VCaP (cell line): ENCODE results near the gene SIN3A.

Experiments used
- H3K27ac ChIP-seq: fragments of 450-650 bp; 2 replicates; pipeline ENCODE4 v1.5.1; 2017
- TF ChIP-seq, protein P1 (sequence below): fragments of 450-650 bp; conservative IDR thresholded peaks from 2 replicates; pipeline ENCODE4 v1.5.1; 2017; ENCODE audit warnings: mild to moderate bottlenecking, moderate library complexity

SIN3A gene

GRCh38 chr15:75367913-75368688 is 83.4 kb downstream of the SIN3A start, which contains the start of gene MAN2C1:
TSS of gene MAN2C1 (minus strand) at chr15:75368607. CDS start at chr15:75368583, 24 bp downstream.
- H3K27ac ChIP-seq: peak within 1 kb of the TSS; percentile 99
- TF ChIP-seq, protein P1, sequence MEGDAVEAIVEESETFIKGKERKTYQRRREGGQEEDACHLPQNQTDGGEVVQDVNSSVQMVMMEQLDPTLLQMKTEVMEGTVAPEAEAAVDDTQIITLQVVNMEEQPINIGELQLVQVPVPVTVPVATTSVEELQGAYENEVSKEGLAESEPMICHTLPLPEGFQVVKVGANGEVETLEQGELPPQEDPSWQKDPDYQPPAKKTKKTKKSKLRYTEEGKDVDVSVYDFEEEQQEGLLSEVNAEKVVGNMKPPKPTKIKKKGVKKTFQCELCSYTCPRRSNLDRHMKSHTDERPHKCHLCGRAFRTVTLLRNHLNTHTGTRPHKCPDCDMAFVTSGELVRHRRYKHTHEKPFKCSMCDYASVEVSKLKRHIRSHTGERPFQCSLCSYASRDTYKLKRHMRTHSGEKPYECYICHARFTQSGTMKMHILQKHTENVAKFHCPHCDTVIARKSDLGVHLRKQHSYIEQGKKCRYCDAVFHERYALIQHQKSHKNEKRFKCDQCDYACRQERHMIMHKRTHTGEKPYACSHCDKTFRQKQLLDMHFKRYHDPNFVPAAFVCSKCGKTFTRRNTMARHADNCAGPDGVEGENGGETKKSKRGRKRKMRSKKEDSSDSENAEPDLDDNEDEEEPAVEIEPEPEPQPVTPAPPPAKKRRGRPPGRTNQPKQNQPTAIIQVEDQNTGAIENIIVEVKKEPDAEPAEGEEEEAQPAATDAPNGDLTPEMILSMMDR: peak; percentile 98

- TF ChIP-seq, protein P1: no peak
Observed at GRCh38 chr15:75367406-75367912, 84.0 kb downstream of the SIN3A start.

GRCh38 chr15:75367006-75367405 is 84.5 kb downstream of the SIN3A start:
- TF ChIP-seq, protein P1: no peak
- peak overlapping the region; percentile 99 for H3K27ac ChIP-seq

More at GRCh38 chr15:75367406-75367912, 84.0 kb downstream of the SIN3A start:
- peak overlapping the region; percentile 99 for H3K27ac ChIP-seq

DNA sequence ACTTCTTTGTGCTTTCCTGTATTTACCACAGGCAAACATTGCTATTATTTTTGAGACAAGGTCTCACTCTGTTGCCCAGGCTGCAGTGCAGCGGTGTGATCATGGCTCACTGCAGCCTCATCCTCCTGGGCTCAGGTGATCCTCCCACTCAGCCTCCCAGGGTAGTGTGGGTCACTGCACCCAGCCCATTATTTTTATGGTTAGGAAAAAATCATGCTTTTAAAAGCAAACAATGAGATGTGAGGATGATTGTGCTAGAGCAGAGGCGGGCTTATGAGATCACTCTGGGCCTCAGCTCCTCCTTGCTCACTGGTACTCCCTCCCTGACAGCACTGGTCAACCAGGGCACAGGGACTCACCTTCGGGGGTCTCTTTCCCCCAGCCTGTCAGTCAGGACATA is 85.3 kb downstream of the SIN3A start:
- H3K27ac ChIP-seq: no peak overlapping the region; the same call in 1 of the 2 replicates
- TF ChIP-seq, protein P1: no peak

- H3K27ac ChIP-seq: no peak overlapping the region
- TF ChIP-seq, protein P1: no peak
Observed at GRCh38 chr15:75364881-75365280, 86.6 kb downstream of the SIN3A start.

- no peak overlapping the region for H3K27ac ChIP-seq
- TF ChIP-seq, protein P1: no peak
Observed at GRCh38 chr15:75363786-75364185, 87.7 kb downstream of the SIN3A start.

DNA sequence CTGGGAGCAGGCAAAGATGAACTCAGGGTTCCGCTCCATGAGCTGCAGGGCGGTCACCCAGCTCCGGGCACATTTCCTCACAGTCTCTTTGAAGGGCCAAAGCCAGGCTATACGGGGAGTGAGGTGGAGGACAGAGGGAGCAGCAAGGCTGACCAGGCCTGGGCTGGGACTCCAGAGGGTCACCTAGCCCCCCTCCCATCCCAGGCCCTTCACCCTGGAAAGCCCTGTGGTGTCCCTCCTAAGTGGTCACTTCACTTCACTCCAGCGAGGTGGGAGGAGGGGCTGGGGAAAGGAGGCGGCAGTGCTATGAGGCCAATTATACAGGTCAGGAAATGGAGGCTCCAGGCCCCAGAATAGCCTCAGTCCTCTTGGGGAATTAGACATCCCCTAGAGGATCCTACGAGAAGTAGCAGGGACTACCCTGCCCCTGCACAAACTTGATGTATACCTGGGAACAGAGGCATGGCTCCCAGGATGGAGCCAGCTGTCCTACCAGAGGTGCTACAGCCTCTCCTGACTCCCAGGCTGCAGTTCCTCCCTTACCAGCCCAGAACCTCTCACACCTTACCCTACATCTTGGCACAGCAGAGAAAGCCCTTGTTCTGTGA is 88.7 kb downstream of the SIN3A start:
- H3K27ac ChIP-seq: no peak overlapping the region
- TF ChIP-seq, protein P1: no peak
